OCI-LY3 (cell line): Measurements from ENCODE around the gene TRMT1.

Experiments
- H2AFZ ChIP-seq: fragments of 200-600, 300-600 bp; shearing (Covaris generic); 2 replicates; pipeline ENCODE4 v1.6.0; 2014; ENCODE audit warnings: antibody characterized with exemption, low read depth, low read length
- H3K27ac ChIP-seq: fragments of 200-600, 300-600 bp; sonication (generic); 2 replicates; pipeline ENCODE4 v1.5.1; 2014; ENCODE audit warnings: mild to moderate bottlenecking, low read length, moderate library complexity, mixed read lengths
- H3K27me3 ChIP-seq: fragments of 200-600, 300-600 bp; sonication (generic); 2 replicates; pipeline ENCODE4 v1.6.1; 2014; ENCODE audit warnings: low read depth, low read length, mixed read lengths
- H3K36me3 ChIP-seq: fragments of 200-600, 300-600 bp; sonication (generic); replicated peaks from 2 replicates; pipeline ENCODE3; 2014; ENCODE audit warnings: low read depth, low read length, mixed read lengths
- H3K4me1 ChIP-seq: fragments of 300-600, 200-600 bp; sonication (generic); 2 replicates; pipeline ENCODE4 v1.6.1; 2014; ENCODE audit warnings: low read length, mixed read lengths
- H3K4me2 ChIP-seq: fragments of 200-600, 300-600 bp; sonication (generic); 2 replicates; pipeline ENCODE4 v1.6.1; 2014; ENCODE audit warnings: low read length, mixed read lengths
- H3K4me3 ChIP-seq: fragments of 300-600, 200-600 bp; sonication (generic); 2 replicates; pipeline ENCODE4 v1.5.1; 2014; ENCODE audit warnings: antibody characterized with exemption, mild to moderate bottlenecking, low read length, moderate library complexity
- H3K79me2 ChIP-seq: fragments of 300-600, 200-600 bp; shearing (Covaris generic); 2 replicates; pipeline ENCODE4 v1.6.1; 2014; ENCODE audit warnings: mild to moderate bottlenecking, low read length, mixed read lengths
- H3K9ac ChIP-seq: fragments of 300-600, 200-600 bp; shearing (Covaris generic); 2 replicates; pipeline ENCODE4 v1.6.0; 2014; ENCODE audit warnings: mild to moderate bottlenecking, low read length, moderate library complexity
- H3K9me3 ChIP-seq: fragments of 200-600, 300-600 bp; shearing (Covaris generic); 2 replicates; pipeline ENCODE4 v1.6.1; 2014; ENCODE audit warnings: low read length, mixed read lengths; ENCODE audit not compliant: insufficient read depth
- H4K20me1 ChIP-seq: fragments of 200-600, 300-600 bp; sonication (generic); 2 replicates; pipeline ENCODE4 v1.6.1; 2016; ENCODE audit warnings: low read length, mixed read lengths; ENCODE audit not compliant: insufficient read depth
- EZH2phosphoT487 ChIP-seq: fragments of 200-600 bp; shearing (Covaris generic); IDR thresholded peaks from 2 replicates; pipeline ENCODE4 v1.6.1; 2018; ENCODE audit warnings: antibody characterized with exemption, mixed run types, low read depth
- TF ChIP-seq, protein P1 (sequence below): fragments of 200-600, 300-600 bp; sonication (generic); IDR thresholded peaks from 2 replicates; pipeline ENCODE4 v1.5.1; 2014; ENCODE audit warnings: antibody characterized with exemption, low read length, low read depth

TRMT1 gene

DNA sequence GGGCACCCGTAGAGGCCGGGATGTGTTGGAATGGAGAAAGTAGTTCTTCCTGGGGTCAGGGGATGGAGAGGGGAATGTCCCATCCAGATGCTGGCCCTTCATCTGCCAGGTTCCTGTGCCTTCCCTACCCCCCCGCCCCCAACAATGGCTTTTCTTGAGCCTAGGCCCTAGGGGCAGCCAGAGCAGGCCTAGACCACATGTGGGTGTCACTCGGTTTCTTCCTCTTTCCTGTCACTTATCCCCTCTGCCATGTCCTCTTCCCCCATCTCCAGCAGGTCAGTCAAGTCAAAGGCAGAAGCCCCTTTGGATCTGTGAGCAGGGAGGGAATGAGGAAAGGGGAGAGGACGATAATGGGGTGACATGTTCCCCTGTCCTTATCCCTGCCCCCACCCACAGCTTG, 50.3 kb downstream of the TRMT1 start:
- H2AFZ ChIP-seq, result no peak overlapping the region
- H3K79me2 ChIP-seq, result no peaks in the 10 kb centered on the region
- no peaks in the 10 kb centered on the region for H3K36me3 ChIP-seq
- TF ChIP-seq, protein P1, sequence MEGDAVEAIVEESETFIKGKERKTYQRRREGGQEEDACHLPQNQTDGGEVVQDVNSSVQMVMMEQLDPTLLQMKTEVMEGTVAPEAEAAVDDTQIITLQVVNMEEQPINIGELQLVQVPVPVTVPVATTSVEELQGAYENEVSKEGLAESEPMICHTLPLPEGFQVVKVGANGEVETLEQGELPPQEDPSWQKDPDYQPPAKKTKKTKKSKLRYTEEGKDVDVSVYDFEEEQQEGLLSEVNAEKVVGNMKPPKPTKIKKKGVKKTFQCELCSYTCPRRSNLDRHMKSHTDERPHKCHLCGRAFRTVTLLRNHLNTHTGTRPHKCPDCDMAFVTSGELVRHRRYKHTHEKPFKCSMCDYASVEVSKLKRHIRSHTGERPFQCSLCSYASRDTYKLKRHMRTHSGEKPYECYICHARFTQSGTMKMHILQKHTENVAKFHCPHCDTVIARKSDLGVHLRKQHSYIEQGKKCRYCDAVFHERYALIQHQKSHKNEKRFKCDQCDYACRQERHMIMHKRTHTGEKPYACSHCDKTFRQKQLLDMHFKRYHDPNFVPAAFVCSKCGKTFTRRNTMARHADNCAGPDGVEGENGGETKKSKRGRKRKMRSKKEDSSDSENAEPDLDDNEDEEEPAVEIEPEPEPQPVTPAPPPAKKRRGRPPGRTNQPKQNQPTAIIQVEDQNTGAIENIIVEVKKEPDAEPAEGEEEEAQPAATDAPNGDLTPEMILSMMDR, result no peak
- no peak for TF ChIP-seq EZH2phosphoT487
- no peak overlapping the region for H3K9ac ChIP-seq
- H3K4me2 ChIP-seq, result no peak overlapping the region
- no peaks in the 10 kb centered on the region for H3K9me3 ChIP-seq
- H3K4me3 ChIP-seq, result no peak overlapping the region
- no peak overlapping the region for H3K27ac ChIP-seq
- peaks cover 13% of the 10 kb centered on the region for H3K4me1 ChIP-seq
- H3K27me3 ChIP-seq, result 0 out of 2 replicates have a peak, but pooled peaks cover 11% of the 10 kb centered on the region
- no peaks in the 10 kb centered on the region for H4K20me1 ChIP-seq

DNA sequence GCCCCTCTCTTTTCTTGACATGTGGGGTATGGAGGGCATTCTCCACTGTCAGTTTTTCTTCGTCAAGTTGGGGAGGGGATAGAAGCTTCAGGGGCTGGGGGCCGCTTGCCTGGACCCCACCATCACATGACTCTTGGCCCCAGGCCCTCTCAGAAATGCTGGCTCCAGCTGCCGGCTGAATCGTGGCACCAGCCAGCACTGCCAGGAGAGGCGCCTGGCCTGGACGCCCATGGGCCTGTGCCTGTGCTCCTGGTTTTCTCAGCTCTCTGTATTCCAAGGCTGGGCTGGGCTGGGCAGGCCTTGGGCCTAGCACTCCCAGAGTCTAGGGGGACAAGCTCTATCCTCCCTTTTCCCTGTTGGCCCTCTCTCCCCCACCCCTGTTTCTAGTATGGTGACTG, 52.4 kb downstream of the TRMT1 start:
- H3K79me2 ChIP-seq, result no peaks in the 10 kb centered on the region
- no peaks in the 10 kb centered on the region for H3K9me3 ChIP-seq

DNA sequence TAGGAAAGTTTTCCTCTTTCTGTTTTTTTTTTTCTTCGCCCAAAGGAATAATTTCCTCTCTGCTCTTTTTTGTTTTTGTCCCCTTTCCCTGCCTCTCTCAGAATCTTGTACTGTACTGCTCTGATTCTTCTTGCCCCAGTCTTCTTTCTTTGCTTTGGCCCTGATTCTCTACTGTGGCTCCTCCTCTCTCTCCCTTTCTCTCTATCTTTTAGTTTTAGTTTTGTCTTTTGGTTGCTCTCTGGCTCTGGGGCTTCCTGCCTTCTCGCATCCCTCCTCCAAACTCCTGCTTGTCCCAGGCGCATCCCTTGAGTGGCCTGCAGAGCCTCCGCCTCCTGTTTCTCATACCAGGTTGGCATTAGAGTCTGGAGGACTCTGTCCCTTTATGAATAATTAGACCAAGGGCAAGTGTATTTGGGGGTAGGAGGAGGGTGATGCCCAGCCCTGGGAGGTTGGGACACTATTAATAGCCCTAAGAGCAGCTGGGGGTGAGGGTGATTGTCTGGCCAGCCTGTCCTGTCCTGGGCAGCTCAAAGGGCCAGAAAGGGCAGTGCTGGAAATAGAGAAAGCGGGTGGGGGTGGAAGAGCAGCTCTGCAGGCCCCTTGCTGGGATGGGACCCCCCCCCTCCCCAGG, 53.0 kb downstream of the TRMT1 start:
- Histone ChIP-seq H3K79me2 (no peaks in the 10 kb centered on the region), H3K27ac (no peak overlapping the region), H3K36me3 (no peaks in the 10 kb centered on the region), H3K9ac (no peak overlapping the region), H3K27me3 (0 out of 2 replicates have a peak, but pooled peaks cover 15% of the 10 kb centered on the region), H3K4me1 (peaks cover 21% of the 10 kb centered on the region), H3K4me2 (no peak overlapping the region), H3K4me3 (no peak overlapping the region), H4K20me1 (no peaks in the 10 kb centered on the region), H3K9me3 (no peaks in the 10 kb centered on the region), H2AFZ (no peak overlapping the region)
- no peak for TF ChIP-seq EZH2phosphoT487
- TF ChIP-seq, protein P1, result no peak

More for the DNA sequence above, 52.4 kb downstream of the TRMT1 start:
- Histone ChIP-seq H2AFZ (no peak overlapping the region), H3K4me1 (peaks cover 21% of the 10 kb centered on the region), H3K27ac (no peak overlapping the region), H3K4me2 (no peak overlapping the region), H3K9ac (no peak overlapping the region), H3K27me3 (0 out of 2 replicates have a peak, but pooled peaks cover 15% of the 10 kb centered on the region), H3K4me3 (no peak overlapping the region), H3K36me3 (no peaks in the 10 kb centered on the region), H4K20me1 (no peaks in the 10 kb centered on the region)
- TF ChIP-seq, protein P1, result no peak
- TF ChIP-seq EZH2phosphoT487, result no peak

DNA sequence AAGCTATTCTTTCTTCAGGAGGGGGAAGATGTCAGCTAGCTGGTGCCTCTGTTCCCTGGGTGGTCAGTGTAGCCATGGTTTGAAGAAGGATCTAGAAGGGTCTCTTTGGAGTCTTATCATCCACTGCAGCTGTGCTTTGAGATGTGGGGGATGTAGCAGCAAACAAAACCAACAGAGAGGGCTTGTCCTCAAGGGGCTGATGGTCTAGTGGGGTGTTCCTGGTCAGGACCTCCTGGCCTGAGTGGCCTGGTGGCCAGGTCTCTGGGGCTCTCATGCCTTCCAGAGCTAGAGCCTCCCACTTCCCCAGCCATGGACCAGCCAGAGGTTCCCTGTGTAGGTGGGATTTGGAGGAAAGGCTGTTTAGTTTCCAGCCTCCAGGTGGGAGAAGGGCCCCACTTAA, 54.2 kb downstream of the TRMT1 start:
- Histone ChIP-seq H3K4me2 (peak overlapping the region; percentile 10; the same call in 1 of the 2 replicates), H3K9me3 (no peaks in the 10 kb centered on the region), H3K27ac (no peak overlapping the region), H3K79me2 (no peaks in the 10 kb centered on the region), H3K4me1 (peaks cover 21% of the 10 kb centered on the region), H3K27me3 (0 out of 2 replicates have a peak, but pooled peaks cover 15% of the 10 kb centered on the region), H3K9ac (no peak overlapping the region), H4K20me1 (no peaks in the 10 kb centered on the region), H2AFZ (no peak overlapping the region), H3K36me3 (no peaks in the 10 kb centered on the region), H3K4me3 (no peak overlapping the region)
- no peak for TF ChIP-seq EZH2phosphoT487
- TF ChIP-seq, protein P1, result no peak
